Endothelial cell of umbilical vein (primary cell): ENCODE measurements around the gene PTPN13. TPM values are rescaled to one million over a fixed set of nuclear protein-coding genes. Genes with fewer than 3 reads are reported as not detected.

Experiments used
- BruUV-seq: library from RNA; stranded (reverse); fragments of 400-500 nt; replicated peaks from 2 replicates; lab custom pipeline; 2021; lab: Mats Ljungman, UMichigan
- CTCF ChIA-PET: fragments of 300-600, 350-600 bp; sonication (Branson Sonifier 250); formaldehyde crosslinking; loops from one replicate; lab custom pipeline; 2021; ENCODE audit warnings: antibody characterized with exemption, inconsistent platforms; lab: Charles Lee
- POLR2A ChIA-PET: fragments of 300-600, 350-600 bp; sonication (Branson Sonifier 250); formaldehyde crosslinking; loops from one replicate; lab custom pipeline; 2021; ENCODE audit warnings: antibody characterized with exemption, inconsistent platforms; lab: Charles Lee
- DNase-seq: peaks from one replicate; pipeline ENCODE4 v3.0.0-alpha.2; 2011; ENCODE audit warnings: low read depth, low spot score
- FAIRE-seq: peaks from 2 replicates; lab custom pipeline; 2011; peaks lifted over from hg19 to GRCh38; lab: Jason Lieb, UNC
- H2AFZ ChIP-seq: 2 replicates; pipeline ENCODE4 v1.6.0; 2012; ENCODE audit warnings: low read depth, low read length, control low read depth, inconsistent platforms
- H3K27ac ChIP-seq: 2 replicates; pipeline ENCODE4 v1.5.1; 2011; ENCODE audit warnings: low read depth, mild to moderate bottlenecking, control low read depth, low read length, moderate library complexity; ENCODE audit not compliant: insufficient read depth
- H3K27me3 ChIP-seq, 2 experiments: 2 replicates each; pipeline versions ENCODE4 v1.6.0 to v1.6.1; 2011; ENCODE audit warnings: low read length in 2 of 2, mixed read lengths in 1 of 2; ENCODE audit not compliant: control insufficient read depth in 2 of 2, insufficient read depth in 2 of 2
- H3K36me3 ChIP-seq, 2 experiments: 2 replicates in 1 of 2; 3 replicates in 1 of 2; pipeline ENCODE4 v1.5.1; 2011; ENCODE audit warnings: low read length in 2 of 2, mild to moderate bottlenecking in 1 of 2, moderate library complexity in 1 of 2; ENCODE audit not compliant: control insufficient read depth in 2 of 2, insufficient read depth in 2 of 2; ENCODE audit errors: extremely low read depth in 1 of 2
- H3K4me1 ChIP-seq: 3 replicates; pipeline ENCODE4 v1.5.1; 2011; ENCODE audit warnings: mild to moderate bottlenecking, low read length; ENCODE audit not compliant: control insufficient read depth, insufficient read depth; ENCODE audit errors: extremely low read depth
- H3K4me2 ChIP-seq: 2 replicates; pipeline ENCODE4 v1.6.1; 2011; ENCODE audit warnings: low read length, control low read depth, mixed read lengths; ENCODE audit not compliant: insufficient read depth
- H3K4me3 ChIP-seq, 3 experiments: fragments of 200-600 bp in 1 of 3; sonication (generic), shearing (Covaris generic) in 1 of 3; replicated peaks in 1 of 3; 2 replicates each; pipeline ENCODE4 v1.5.1; 2011 to 2016; ENCODE audit warnings: control low read depth in 3 of 3, low read length in 3 of 3, mild to moderate bottlenecking in 2 of 3, inconsistent platforms in 1 of 3, low read depth in 1 of 3, moderate library complexity in 1 of 3; ENCODE audit not compliant: insufficient read depth in 1 of 3
- H3K79me2 ChIP-seq: 2 replicates; pipeline ENCODE4 v1.6.0; 2012; ENCODE audit warnings: low read length, inconsistent platforms; ENCODE audit not compliant: control insufficient read depth, insufficient read depth
- H3K9ac ChIP-seq: replicated peaks from 2 replicates; pipeline ENCODE3; 2011; ENCODE audit warnings: low read length, control low read depth; ENCODE audit not compliant: insufficient read depth; ENCODE audit errors: extremely low read depth
- H3K9me1 ChIP-seq: replicated peaks from 3 replicates; pipeline ENCODE4 v1.6.0; 2011; ENCODE audit warnings: mild to moderate bottlenecking, low read length; ENCODE audit not compliant: control insufficient read depth, insufficient read depth; ENCODE audit errors: extremely low read depth
- H3K9me3 ChIP-seq: replicated peaks from 2 replicates; pipeline ENCODE4 v1.5.1; 2012; ENCODE audit warnings: low read length, inconsistent platforms; ENCODE audit not compliant: control insufficient read depth, insufficient read depth
- H4K20me1 ChIP-seq: replicated peaks from 2 replicates; pipeline ENCODE3; 2011; ENCODE audit warnings: mild to moderate bottlenecking, low read length; ENCODE audit not compliant: control insufficient read depth, insufficient read depth; ENCODE audit errors: extremely low read depth
- EZH2 ChIP-seq: IDR thresholded peaks from 2 replicates; pipeline ENCODE4 v1.6.1; 2012; ENCODE audit warnings: borderline replicate concordance, low read depth, mild to moderate bottlenecking, moderate library complexity, low read length, inconsistent platforms; ENCODE audit not compliant: severe bottlenecking
- FOS ChIP-seq: IDR thresholded peaks from 2 replicates; pipeline ENCODE4 v1.6.1; 2011; ENCODE audit warnings: mild to moderate bottlenecking, low read length, moderate library complexity, borderline replicate concordance; ENCODE audit not compliant: insufficient read depth
- GATA2 ChIP-seq: IDR thresholded peaks from 2 replicates; pipeline ENCODE4 v1.7.0; 2011; ENCODE audit warnings: low read depth, mild to moderate bottlenecking, moderate library complexity, mixed read lengths, low read length; ENCODE audit not compliant: insufficient read length, insufficient read depth
- JUN ChIP-seq: IDR thresholded peaks from 2 replicates; pipeline ENCODE4 v1.6.1; 2011; ENCODE audit warnings: borderline replicate concordance, low read depth; ENCODE audit not compliant: insufficient read length, insufficient read depth
- MYC ChIP-seq: IDR thresholded peaks from one replicate; pipeline ENCODE4 v1.6.1; 2011; ENCODE audit warnings: mild to moderate bottlenecking, low read depth, low read length
- POLR2A ChIP-seq: IDR thresholded peaks from 2 replicates; pipeline ENCODE4 v1.6.1; 2012; ENCODE audit warnings: low read depth, mild to moderate bottlenecking, control low read depth, low read length
- POLR2AphosphoS5 ChIP-seq: IDR thresholded peaks from 2 replicates; pipeline ENCODE4 v1.6.1; 2012; ENCODE audit warnings: low read depth, mild to moderate bottlenecking, control low read depth, low read length, moderate library complexity; ENCODE audit not compliant: insufficient read depth
- dilution Hi-C: fragments of 300-500 bp; cut with MboI; formaldehyde crosslinking; loops from one replicate; pipeline ENCODE4 v1.15.0; 2019; ENCODE audit warnings: low sequenced_read_pairs; ENCODE audit not compliant: extremely low pct_ligation_motif_present
- intact Hi-C: fragments of 100-400 bp; cut with micrococcal nuclease; formaldehyde crosslinking; loops from one replicate; pipeline ENCODE4 v1.10.0; 2022
- polyA plus RNA-seq, 4 experiments: library from polyadenylated mRNA; depleted of rRNA in 3 of 4; stranded (reverse) in 3 of 4; unstranded in 1 of 4; fragments of >200 nt; gene quantifications; 2 replicates each; pipeline versions ENCODE4 v1.2.1 to v1.2.3, GENCODE V29; 2011 to 2012; ENCODE audit warnings: missing spikeins in 1 of 4
- total RNA-seq: library from RNA; stranded (reverse); gene quantifications from 2 replicates; pipeline ENCODE4 v1.2.3, GENCODE V29; 2021
- TF ChIP-seq, protein P1 (sequence below), 2 donors: IDR thresholded peaks; 1 replicate in 1 of 2; 2 replicates in 1 of 2; pipeline ENCODE4 v1.5.1; 2011; ENCODE audit warnings: low read length in 2 of 2, mild to moderate bottlenecking in 2 of 2, moderate library complexity in 2 of 2, control low read depth in 1 of 2, inconsistent platforms in 1 of 2, low read depth in 1 of 2; ENCODE audit not compliant: insufficient read depth in 1 of 2; ENCODE audit errors: extremely low read depth in 1 of 2
- TF ChIP-seq, protein P2 (sequence below): IDR thresholded peaks from 2 replicates; pipeline ENCODE4 v1.6.1; 2011; ENCODE audit not compliant: insufficient read depth, insufficient read length

Gene PTPN13
- total and polyA plus RNA-seq, 2 donors (not counting 3 experiments of a cell fraction or from before 2014, with no cell fraction given): 0.69 to 2.9 TPM

DNA sequence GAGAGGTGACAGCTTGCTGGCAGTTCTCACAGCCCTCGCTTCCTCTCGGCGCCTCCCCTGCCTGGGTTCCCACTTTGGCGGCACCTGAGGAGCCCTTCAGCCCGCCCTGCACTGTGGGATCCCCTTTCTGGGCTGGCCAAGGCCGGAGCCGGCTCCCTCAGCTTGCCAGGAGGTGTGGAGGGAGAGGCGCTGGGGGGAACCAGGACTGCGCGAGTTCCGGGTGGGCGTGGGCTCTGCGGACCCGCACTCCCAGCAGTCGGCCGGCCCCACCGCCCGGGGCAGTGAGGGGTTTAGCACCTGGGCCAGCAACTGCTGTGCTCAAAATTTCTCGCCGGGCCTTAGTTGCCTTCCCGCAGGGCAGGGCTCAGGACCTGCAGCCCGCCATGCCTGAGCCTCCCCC lies 47.0 kb upstream of the PTPN13 start:
- Histone ChIP-seq H3K4me2 (no peak overlapping the region), H3K27ac (no peak overlapping the region), H4K20me1 (no peaks in the 10 kb centered on the region), H3K9me3 (no peaks in the 10 kb centered on the region), H3K4me1 (no peaks in the 10 kb centered on the region), H3K36me3 (no peaks in the 10 kb centered on the region), H2AFZ (no peak overlapping the region), H3K27me3 (peaks cover 14 to 25% of the 10 kb centered on the region in 2 experiments), H3K9me1 (no peaks in the 10 kb centered on the region), H3K9ac (no peak overlapping the region), H3K79me2 (no peaks in the 10 kb centered on the region), H3K4me3 (no peak overlapping the region)
- FAIRE-seq (no peak), DNase-seq (no peak)
- no TSS peak for BruUV-seq
- dilution Hi-C loops: no loop called here
- ChIA-PET POLR2A (no interaction called here), CTCF (interaction anchor here (0.7 to 0.9 kb wide), 2 partner anchors 18 to 48 kb away, joined by 3 read pairs; no protein-coding TSS in a partner anchor)
- TF ChIP-seq MYC (no peak), JUN (no peak), EZH2 (no peak), POLR2A (no peak), FOS (no peak), POLR2AphosphoS5 (no peak), GATA2 (no peak)
- TF ChIP-seq, protein P1, sequence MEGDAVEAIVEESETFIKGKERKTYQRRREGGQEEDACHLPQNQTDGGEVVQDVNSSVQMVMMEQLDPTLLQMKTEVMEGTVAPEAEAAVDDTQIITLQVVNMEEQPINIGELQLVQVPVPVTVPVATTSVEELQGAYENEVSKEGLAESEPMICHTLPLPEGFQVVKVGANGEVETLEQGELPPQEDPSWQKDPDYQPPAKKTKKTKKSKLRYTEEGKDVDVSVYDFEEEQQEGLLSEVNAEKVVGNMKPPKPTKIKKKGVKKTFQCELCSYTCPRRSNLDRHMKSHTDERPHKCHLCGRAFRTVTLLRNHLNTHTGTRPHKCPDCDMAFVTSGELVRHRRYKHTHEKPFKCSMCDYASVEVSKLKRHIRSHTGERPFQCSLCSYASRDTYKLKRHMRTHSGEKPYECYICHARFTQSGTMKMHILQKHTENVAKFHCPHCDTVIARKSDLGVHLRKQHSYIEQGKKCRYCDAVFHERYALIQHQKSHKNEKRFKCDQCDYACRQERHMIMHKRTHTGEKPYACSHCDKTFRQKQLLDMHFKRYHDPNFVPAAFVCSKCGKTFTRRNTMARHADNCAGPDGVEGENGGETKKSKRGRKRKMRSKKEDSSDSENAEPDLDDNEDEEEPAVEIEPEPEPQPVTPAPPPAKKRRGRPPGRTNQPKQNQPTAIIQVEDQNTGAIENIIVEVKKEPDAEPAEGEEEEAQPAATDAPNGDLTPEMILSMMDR (IDR thresholded peaks at IDR 0.05; ENCODE audit: extremely low read depth in 1 of 2, insufficient read depth in 1 of 2, low read depth in 1 of 2, low read length in 2 of 2): no peak
- TF ChIP-seq, protein P2, sequence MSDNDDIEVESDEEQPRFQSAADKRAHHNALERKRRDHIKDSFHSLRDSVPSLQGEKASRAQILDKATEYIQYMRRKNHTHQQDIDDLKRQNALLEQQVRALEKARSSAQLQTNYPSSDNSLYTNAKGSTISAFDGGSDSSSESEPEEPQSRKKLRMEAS: no peak
- intact Hi-C loops: no loop called here
